HG03457 (cell line): ENCODE data around the gene CDH4.

Experiments used
- ATAC-seq: cut with Tn5 transposase; IDR thresholded peaks from one replicate; pipeline ENCODE4 v1.9.1; 2021; ENCODE audit warnings: moderate number of reproducible peaks; ENCODE audit not compliant: unreplicated experiment

Gene CDH4

DNA sequence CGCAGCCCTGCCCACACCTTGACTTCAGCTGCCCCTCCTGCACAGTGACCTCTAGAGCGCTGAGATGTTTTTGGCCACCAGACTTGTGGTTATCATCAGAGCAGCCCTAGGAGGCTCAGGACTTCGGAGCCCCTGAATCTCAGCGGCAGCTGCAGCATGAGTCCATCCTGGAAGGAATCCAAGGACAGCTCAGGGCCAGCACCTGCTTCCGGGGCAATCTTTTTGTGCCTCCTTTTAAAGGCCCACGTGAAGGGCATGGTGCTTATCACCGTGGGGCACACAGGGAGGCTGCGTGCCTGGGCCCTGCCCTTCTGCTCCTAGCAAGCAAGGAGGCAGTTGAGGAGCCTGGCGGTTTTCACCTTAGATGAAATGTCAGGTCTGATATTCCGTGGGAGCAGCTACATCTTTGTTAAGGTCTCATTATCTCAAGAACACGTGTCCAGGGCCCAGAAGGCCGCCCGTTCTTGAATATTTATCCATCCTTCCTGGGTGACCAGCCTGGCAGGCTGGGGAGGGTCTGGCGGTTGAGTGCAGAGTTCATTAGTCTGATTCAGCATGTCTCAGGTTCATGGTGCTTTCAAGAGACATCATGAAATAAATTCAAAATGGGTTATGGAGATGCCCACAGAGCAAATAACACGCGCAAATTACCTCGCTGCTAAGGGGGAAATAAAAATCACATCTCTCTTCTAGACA is 421.2 kb downstream of the CDH4 start:
- no peak for ATAC-seq

DNA sequence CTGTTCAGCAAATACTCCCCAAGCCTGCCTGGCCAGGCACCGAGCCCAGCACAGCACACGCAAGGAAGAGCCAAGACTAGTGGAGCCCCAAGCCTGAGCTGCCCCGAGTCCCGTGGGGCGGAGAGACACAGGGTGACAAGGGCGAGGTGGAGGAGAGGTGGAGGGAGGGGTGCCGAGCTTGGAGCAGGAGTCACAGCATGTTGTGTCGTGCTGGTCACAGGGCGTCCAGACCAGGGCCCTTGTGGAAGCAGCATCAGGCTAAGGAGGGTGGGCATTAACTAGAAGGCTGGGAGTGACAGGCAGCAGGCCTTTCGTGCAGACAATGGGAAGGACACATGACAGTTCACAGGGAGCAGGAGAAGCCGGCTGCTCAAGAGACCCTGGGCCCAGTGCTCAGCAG is 422.1 kb downstream of the CDH4 start:
- ATAC-seq, result no peak

DNA sequence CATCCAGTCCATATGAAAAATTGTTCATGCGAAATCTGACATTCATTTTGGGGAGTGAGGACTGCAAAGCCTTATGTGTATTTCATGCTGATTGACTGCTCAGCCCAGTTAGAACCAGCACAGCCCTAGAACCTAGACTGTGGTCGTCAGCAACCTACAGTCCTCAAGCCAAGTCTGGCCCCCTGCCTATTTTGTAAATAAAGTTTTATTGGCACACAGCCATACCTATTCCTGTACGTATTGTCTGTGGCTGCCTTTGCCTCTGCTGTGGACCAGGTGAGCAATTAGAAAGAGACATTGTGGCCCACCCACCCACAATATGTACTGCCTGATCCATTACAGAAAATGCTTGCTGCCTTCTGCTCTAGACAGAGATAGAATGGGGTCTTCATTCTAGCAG is 422.6 kb downstream of the CDH4 start:
- no peak for ATAC-seq

DNA sequence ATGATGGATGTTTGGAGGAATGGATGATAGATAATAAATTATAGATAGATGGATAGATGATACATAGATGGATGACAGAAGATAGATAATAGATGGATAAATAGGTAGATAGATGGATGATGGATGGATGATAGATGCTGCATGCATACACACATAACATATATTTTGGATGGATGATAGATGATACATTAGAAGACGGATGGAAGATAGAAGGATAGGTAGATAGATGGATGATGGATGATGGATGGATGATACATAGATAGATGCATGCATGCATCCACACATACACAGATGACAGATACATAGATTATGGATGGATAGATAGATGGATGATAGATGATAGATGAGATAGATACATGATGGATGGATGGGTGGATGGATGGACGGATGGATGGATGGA is 425.9 kb downstream of the CDH4 start:
- ATAC-seq, result no peak

DNA sequence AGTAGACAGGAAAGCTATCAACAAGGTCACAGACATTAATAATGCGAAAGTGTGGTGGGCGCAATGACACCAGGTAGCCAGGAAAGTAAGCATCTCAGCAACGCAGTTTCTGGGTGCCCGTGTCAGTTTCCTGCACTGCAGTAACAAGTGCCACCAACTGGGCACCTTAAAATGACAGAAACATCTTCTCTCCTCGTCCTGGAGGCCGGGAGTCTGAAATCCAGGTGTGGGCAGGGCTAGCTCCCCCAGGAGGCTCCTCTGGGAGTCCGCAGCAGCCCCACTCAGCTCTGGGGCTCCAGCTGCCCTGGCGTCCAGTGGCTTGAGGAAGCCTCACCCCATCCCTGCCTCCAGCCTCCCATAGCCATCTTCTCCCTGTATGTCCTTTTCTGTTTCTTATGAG is 426.4 kb downstream of the CDH4 start:
- ATAC-seq, result no peak

DNA sequence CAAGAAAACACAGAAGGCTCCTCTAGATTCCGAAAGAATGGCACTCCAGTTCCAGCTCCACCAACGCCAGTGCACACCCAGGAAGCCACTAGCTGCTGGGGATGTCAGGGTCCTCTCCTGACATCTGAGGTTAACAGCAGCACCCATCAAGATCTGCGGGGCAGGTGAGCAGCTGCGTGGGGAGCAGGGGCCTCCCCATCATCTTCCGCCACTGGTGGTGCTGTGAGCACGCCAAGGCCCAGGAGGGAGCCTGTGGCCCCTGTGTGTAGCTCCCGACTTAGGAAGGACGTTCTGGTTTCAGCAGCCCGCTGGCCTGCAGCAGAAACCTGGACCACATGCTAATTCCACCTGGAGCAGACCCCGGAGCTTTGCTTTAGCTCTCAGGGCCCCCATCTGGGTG is 427.4 kb downstream of the CDH4 start:
- ATAC-seq, result no peak

DNA sequence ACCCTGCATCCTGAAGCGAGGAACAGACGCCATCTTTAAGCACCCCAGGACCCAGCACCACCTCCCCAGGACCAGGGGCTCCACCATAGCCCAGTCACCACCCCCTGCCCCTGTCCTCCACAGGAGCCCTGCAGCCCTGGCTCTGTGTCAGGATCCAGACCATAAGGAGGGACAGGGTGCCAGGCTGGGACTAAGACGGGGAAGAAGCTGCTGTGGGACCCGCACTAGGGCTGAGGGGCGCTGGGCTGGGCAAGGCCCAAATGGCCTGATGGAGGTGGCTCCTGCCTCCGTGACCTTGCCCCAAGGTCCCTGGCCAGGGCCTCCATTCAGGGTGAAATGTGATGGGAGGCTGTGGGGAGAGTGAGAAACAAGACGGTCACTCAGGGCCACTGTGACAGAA is 428.0 kb downstream of the CDH4 start:
- ATAC-seq, result no peak

DNA sequence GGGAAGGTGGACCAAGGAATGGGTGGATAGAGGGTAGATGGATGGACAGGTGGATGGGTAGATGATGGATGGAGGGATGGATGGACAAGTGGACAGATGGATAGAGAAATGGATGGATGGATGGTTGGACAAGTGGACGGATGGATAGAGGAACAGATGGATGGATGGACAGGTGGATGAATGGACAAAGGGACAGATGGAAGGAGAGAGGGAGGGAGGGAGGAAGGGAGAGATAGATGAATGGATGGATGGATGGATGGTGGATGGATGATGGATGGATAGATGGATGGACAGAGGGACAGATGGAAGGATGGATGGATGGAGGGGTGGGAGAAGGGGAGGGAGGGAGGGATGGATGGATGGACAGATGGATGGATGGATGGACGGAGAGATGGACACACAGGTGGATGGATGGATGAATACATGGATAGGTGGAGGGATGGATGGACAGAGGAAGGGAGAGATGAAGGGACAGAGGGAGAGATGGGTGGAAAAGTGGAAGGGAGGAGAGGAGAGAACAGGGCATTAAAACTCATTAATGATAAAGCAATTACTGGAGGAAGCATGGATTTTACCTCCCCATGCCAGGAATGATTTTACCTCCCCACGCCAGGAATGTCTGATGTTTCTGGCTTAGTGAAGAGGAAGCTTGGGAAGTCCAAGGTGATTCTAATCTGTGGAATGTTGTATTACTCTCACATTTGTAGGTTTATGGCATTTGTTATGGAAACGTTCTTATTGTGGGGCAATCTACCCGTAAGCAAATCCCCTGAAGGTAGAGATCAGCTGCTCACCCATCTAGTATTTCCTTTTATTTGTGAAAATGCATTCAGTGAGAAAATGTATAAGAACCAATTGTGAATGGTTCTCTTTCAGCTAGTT is 430.3 kb downstream of the CDH4 start:
- no peak for ATAC-seq

DNA sequence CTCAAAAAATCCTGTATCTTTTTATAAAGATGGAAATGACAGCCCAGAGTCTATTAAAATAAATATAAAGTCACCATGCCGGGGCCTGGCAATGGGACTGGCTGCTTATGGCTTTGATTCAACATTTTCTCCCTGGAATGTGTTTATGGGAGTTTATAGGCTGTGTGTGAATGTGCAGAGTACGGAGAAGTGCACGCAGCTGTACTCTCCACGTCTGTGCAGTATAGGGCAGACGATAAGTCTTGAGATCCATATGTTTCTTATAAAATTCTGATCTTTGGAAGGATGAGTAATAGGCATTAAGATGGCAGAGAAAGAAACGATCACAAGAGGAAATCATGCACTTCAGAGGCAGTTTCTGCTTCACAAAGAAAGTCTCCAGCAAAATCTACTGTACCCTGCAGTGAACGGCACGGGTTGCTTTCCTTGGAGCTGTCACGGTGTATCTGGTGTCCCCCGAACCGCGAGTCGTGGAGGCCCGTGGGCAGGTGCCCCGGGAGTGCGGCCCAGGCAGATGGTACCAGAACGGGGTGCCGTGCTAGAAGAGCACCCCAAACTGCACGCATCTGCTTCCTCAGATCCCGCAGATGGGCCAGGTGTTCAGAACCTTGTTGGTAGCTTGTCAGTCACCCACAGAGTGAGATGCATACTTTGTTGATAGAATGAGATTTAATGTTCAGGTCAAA is 431.1 kb downstream of the CDH4 start:
- no peak for ATAC-seq

DNA sequence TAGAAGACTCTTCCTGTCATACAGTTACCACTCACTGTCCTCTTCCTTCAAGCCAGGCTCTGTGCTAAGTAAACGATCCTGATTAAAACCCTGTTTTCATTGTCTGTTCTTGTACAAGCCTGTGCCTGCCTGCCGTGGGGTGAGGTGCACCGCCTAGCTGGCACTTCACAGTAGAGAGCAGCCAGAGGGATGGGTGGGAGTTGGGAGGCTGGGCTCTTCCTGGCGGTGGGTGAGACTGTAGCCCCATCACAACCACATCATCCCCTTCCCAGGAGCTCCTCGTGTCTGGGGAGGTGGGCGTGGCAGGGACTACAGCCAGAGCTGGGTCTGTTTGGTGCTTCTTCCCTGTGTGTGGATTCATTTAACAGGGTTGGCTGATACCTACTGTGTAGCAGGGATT is 431.7 kb downstream of the CDH4 start:
- no peak for ATAC-seq

DNA sequence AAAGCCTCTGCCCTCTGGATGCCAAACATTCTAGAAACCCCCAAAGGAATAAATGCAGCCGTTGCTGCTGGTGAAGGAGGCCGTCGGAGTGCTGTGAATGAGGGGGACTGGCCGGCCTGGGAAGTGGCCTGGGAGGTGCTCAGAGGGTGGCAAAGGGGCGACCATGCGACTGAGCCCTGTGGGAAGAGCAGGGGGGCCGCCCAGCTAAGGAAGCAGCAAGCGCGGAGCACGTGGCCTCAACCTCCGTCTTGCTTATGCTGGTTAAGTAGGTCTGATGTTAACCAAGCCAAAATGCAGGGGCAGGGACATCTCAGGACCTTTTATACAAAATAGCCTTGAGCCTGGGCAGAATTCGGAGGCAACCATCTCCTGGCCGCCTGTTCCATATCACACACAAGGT is 432.1 kb downstream of the CDH4 start:
- ATAC-seq, result no peak

DNA sequence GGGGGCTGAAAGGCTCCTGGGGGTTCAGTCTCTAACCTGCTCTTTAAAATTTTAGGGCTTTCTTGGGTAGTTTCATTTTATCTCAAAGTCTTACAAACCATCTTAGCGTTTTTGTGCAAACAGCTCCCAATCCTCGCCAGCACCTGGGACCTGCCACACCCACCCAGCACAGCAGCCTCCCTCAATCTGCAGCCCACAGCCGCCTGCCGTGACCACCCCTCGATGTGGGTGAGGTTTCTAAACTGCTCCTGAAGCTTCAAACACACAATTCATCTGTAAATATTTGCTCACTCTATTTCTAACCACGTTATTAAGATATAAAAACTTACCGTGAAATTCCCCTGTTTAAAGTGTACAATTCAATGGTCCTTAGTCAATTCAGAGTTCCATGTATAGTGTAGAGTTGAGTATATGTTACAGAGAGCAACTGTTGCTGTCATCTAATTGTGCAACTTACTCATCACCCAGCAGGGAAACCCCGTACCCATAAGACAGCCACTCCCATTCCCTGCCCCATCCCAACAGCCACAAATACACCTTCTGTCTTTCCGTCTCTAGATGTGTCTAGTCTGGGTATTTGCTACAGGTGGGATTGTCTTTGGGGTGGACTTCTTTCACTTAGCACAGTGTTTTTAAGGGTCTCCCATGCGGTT is 432.6 kb downstream of the CDH4 start:
- ATAC-seq, result no peak

DNA sequence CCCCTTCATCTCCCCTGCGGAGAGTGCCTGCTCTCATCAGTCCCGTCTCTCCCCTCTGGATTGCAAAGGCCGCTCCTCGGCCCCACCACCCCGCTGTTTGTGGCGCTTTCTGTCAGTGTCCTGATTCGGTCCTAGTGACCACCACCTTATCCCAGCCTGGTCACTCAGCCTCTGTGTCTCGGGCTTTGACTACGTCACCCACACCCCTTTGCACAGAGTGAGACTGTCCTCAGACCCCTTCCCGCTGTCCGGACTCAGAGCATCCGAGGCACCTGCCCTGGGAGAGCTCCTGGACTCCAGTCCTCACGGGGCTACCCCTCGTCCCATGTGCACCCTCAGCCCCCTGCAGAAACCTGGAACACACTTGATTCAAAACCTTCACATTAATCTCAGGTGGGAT is 433.4 kb downstream of the CDH4 start:
- no peak for ATAC-seq

DNA sequence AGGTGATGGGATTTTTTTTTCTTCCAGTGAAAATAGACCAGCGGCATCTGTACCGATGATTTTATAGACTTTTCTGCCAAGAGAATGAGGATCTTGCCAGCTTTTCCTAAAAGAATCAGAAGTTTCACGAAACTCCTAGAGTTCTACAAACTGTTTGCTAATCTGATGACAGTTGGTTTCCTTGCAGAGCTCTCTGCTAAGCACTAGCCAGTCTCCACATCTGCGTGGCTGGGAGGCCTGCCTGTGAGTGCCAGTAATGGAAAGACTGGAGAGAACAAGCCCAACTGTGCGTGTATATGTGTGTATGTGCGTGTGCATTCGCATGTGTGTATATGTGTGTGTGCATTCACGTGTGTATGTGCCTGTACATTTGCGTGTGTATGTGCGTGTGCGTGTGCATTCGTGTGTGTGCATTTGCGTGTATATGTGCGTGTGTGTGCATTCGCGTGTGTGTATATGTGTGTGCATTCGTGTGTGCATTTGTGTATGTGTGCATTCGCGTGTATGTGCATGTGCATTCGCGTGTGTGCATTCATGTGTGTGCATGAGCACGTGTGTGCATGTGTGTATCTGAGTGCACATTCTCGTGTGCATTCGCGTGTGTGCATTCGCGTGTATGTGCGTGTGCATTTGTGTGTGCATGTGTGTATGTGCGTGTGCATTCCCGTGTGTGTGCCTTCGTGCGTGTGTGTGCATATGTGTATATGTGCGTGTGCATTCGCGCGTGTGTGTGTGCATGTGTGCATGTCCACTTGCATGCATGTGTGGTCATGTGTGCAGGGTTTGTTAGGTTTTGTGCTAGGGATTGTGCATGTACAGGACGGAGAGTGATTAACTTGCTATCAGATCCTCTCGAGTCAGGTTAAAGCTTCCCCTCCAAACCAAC is 434.2 kb downstream of the CDH4 start:
- no peak for ATAC-seq

DNA sequence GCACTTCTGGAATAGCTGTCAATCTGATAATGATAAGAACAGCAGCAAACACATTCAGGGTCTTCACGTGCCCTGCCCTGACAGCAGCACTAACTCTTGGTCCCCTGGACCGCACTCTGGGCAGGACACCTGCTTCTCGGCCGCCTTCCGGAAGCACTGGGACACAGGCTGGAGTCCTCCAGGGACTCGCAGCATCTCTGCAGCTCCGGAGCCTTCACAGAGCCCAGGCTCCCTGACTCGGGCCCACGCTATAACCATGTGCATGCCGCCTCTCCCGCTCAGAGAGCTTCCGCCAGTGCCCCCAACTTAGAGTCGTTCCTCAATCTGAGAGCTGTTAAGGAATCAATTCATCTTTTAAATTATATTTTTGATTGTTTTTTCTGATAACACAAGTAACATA is 436.4 kb downstream of the CDH4 start:
- no peak for ATAC-seq

DNA sequence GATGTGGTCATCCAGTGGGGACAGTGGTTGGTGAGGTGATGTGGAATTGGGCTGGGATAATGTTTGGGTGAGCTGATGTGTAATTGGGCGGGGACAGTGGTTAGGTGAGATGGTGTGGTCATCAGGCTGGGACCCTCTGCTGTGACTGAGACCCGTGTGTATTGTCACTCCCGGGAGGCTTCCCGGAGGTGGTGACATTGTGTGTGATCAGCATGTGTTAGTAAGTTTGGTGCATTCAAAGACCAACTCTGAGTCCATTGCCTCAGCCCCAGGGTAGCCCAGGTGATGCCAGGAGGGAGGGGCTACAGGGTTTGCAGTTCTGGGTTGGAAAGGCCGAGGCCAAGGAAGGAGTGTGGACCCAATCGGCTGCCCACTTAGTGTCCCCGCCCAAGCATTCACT is 438.1 kb downstream of the CDH4 start:
- no peak for ATAC-seq

DNA sequence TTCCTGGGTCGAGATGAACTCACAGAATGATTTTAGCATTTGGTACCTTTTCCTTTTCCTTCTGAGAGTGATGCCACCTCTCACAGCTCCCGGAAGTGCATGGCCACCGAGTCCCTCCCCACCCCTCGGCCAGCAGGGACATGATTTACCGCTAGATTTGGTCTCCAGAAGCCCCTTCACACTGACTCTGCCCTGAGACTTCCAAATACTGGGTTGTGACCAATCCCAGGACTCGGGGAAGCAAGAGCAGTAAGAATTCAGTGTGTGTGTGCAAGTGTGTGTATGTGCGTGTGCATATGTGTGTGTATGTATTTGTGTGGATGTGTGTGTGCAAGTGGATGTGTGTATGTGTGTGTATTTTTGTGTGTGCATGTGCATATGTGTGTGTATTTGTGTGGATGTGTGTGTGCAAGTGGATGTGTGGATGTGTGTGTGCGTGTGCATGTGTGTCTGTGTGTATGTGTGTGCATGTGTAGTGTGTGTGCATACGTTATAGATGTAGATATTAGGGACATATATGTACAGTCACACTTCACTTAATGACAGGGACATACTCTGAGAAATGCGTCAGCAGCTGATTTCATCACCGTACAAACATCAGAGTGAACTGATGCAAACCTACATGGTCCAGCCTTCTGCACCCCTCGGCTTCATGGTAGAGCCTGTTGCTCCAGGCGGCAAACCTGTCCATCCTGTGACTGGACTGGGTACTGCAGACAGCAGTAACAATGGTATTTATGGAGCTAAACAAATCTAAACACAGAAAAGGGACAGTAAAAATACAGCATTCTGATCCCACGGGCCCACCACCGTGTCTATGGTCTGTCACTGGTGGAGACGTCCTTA is 439.2 kb downstream of the CDH4 start:
- ATAC-seq, result no peak

DNA sequence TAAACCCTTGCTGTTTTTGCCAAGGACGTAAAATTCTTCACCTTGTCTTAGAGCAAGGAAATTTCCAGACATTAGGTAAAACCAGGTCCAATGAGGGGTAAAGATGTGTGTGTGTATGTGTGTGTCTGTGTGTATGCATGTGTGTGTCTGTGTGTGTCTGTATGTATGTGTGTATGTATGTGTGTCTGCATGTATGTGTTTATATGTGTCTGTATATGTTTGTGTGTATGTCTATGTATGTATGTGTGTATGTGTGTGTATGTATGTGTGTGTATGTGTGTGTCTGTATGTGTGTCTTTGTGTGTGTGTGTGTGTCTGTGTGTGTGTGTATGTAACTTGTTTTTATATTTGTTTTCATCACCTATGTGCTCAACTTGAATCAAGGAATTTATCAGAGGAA is 439.9 kb downstream of the CDH4 start:
- no peak for ATAC-seq

DNA sequence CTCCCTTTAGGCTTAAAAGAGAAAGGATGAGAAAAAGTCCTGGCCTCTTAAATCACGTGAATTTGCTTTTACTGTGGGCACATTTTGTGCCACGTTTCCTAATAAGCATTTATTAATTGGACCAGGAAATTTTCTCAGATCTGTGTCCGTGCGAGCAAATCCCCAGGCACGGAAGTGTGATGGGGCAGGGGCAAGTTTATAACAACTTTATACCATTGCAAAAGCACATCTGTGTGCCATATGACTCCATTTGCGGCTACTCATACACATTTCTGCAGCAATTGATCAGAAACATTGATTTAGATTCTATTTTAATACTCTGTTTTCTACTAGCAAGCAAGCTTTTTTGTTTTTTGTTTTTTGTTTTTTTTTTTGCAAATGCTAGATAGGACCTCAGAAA is 440.4 kb downstream of the CDH4 start:
- ATAC-seq, result no peak
